GM12891 (cell line): ENCODE data around the gene RAB11FIP2.

Source experiments
- DNase-seq: peaks from one replicate; pipeline ENCODE4 v3.0.0; 2011; ENCODE audit warnings: low spot score; ENCODE audit not compliant: insufficient read length
- FAIRE-seq: peaks from 2 replicates; lab custom pipeline; 2011; peaks lifted over from hg19 to GRCh38; lab: Jason Lieb, UNC
- PAX5 ChIP-seq: IDR thresholded peaks from 2 replicates; pipeline ENCODE4 v1.6.1; 2011; ENCODE audit warnings: low read length, moderate library complexity, mild to moderate bottlenecking; ENCODE audit not compliant: insufficient read depth, severe bottlenecking
- POLR2A ChIP-seq: IDR thresholded peaks from 2 replicates; pipeline ENCODE4 v1.6.1; 2011; ENCODE audit warnings: low read depth, low read length, control low read depth
- POLR2AphosphoS5 ChIP-seq: IDR thresholded peaks from 2 replicates; pipeline ENCODE4 v1.6.1; 2011; ENCODE audit warnings: low read depth, low read length, control low read depth
- POU2F2 ChIP-seq: IDR thresholded peaks from 2 replicates; pipeline ENCODE4 v1.6.1; 2011; ENCODE audit warnings: low read depth, mild to moderate bottlenecking, control low read depth, low read length, moderate library complexity
- SPI1 ChIP-seq: IDR thresholded peaks from 2 replicates; pipeline ENCODE4 v1.6.1; 2011; ENCODE audit warnings: low read depth, low read length, control low read depth
- TAF1 ChIP-seq: IDR thresholded peaks from 2 replicates; pipeline ENCODE4 v1.6.1; 2011; ENCODE audit warnings: low read depth, low read length, control low read depth

Gene RAB11FIP2

DNA sequence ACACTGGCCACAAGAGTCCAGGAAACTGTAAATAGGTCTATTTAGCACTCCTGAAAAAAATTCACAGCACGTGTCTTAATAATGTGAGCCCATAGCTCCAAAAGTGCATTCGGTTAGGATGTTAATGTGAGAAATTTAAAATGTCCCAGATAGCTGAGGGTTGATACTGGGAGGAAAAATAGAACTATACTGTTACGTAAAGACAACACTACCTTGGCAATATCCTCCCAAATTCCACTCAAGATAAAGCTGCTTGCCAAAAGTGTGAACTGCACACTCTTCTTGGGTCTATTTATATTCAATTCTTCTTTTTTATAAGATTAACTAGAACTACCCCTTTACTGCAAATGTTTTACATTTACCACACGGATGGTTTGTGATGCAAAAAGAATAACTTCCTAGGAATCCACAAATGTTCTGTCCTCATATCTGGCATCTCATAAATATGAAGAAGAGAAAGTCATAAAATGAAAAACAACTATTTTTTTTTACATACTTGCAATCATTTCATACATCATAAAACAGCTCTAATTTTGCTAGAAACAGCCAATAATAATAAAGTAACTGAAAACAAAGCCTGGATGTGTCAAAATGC lies 10.4 kb downstream of the RAB11FIP2 start:
- DNase-seq (no peak), FAIRE-seq (no peak)
- no peak for TF ChIP-seq SPI1
- no peak for TF ChIP-seq POU2F2
- no peak for TF ChIP-seq TAF1
- no peak for TF ChIP-seq POLR2AphosphoS5
- TF ChIP-seq PAX5 = no peak
- no peak for TF ChIP-seq POLR2A

DNA sequence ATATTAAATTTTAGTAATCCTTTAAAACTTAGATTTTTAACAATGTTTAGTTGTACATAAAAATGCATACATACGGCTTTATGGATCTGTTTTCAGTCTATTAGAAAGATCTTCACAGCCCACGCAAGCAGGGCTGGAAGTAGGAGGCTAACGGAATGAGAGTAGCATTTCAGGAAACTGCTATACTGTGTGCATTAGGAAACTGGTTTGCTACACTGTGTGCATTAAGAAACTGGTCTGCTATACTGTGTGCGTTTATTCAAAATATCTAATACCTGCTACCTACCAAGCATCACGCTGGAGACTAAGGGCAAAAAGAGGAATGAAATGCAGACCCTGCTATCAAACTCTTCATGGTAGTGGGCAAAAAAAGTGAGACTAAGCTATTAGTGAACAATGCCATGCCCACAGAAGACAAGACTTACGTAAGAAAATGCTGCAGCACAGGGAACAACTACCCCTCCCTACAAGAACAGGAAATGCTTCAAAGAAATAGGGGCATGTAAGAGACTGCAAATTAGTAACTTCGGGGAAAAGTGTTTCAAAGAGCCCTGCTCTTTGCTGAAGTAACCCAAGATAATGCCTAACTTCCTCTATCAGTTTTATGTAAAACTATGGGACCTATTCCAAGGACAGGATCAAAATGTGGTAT lies 11.3 kb downstream of the RAB11FIP2 start:
- TF ChIP-seq TAF1 (no peak), PAX5 (no peak), SPI1 (no peak), POLR2A (no peak)
- DNase-seq (no peak), FAIRE-seq (no peak)

DNA sequence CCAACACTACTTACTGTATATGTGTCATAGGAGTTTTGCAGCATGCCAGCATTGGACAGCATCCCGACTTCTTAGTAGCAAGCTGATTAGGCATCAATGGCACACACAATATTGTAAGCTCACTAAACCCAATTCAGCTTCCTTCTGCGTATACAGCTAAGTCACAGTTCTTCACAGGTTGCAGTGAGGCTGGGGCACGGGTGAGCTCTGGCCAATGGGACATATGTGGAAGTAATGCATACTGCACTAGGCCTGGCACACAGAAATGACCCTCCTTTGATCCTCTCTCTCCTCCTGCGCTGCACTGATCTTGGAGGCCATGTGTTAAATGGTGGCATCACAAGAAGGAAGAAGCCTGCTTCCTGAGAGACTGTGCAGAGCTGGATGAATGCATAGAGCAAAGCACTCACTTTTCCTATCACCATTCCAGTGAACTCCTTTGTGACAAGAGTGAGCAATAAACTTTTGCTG lies 11.9 kb downstream of the RAB11FIP2 start:
- DNase-seq (no peak), FAIRE-seq (no peak)
- no peak for TF ChIP-seq TAF1
- TF ChIP-seq POLR2A = no peak
- TF ChIP-seq SPI1 = no peak
- no peak for TF ChIP-seq PAX5
- no peak for TF ChIP-seq POU2F2
- no peak for TF ChIP-seq POLR2AphosphoS5

DNA sequence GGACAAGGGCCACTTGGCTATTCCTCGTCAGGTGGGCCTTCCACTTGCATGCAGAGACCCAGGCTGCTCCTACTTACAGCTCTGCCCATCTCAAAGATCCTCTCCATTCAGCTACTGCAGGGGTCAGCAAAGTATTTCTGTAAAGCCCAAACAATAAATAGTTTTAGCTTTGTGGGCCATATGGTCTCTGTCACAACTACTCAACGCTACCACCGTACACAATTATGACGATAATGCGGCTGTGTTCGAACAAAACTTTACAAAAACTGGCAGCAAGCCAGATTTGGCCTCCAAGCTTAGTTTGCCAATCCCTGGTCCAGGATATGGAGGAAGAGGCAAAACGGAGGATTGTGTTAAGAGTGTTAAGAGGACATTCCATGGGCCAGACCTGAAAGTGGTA lies 12.8 kb downstream of the RAB11FIP2 start:
- no peak for FAIRE-seq
- TF ChIP-seq SPI1 (no peak), POU2F2 (no peak), POLR2A (no peak), TAF1 (no peak), POLR2AphosphoS5 (no peak), PAX5 (no peak)
- no peak for DNase-seq

DNA sequence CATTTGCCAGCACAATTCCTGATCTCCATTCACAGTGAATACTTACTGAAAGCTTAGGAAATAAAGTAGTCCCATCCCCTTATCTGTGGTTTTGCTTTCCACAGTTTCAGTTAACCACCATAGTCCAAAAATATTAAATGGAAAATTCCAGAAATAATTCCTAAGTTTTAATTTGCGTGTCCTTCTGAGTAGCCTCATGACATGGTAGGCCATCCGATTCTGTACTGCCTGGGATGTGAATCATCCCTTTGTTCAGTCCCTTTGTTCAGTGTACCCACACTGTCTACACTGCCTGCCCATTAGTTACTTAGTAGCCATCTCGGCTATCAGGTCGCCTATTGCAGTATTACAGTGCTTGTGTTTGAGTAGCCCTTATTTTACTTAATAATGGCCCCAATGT lies 14.2 kb downstream of the RAB11FIP2 start:
- no peak for DNase-seq
- no peak for FAIRE-seq
- TF ChIP-seq POU2F2 = no peak
- TF ChIP-seq POLR2A = no peak
- no peak for TF ChIP-seq POLR2AphosphoS5
- TF ChIP-seq PAX5 = no peak
- no peak for TF ChIP-seq SPI1
- TF ChIP-seq TAF1 = no peak

DNA sequence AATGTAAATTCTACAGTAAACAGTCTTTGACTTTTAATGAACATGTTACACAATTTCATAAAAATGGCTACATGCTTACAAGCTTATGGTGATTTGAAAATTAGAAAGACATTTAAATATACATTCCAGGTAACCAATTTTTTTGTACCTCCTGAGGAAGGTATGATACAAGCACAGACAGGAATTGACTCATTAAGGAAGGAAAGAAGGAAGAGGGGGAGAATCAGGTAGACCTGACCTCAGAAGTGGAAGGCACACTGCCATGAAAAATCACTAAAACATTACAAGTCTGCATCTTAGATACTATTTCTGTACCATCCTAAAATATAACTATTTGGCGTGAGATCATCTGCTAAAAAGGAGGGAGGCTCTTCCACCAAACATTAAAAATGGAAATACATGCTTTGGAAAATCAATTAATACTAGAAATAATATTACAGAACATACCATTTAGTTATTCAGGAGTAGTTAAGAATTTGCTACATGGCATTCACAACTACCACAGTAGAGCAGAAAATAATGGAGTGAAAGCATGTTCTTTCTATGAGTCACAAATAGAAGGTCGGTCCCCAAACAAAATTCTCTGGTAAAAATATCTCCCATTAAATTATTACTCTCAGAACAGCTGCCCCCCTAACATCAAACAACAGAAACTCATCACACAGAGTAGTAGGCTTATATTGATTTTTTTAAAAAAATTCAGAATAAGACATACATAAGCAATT lies 15.2 kb downstream of the RAB11FIP2 start:
- FAIRE-seq = no peak
- TF ChIP-seq PAX5 = no peak
- TF ChIP-seq TAF1 = no peak
- no peak for TF ChIP-seq POLR2AphosphoS5
- no peak for DNase-seq

DNA sequence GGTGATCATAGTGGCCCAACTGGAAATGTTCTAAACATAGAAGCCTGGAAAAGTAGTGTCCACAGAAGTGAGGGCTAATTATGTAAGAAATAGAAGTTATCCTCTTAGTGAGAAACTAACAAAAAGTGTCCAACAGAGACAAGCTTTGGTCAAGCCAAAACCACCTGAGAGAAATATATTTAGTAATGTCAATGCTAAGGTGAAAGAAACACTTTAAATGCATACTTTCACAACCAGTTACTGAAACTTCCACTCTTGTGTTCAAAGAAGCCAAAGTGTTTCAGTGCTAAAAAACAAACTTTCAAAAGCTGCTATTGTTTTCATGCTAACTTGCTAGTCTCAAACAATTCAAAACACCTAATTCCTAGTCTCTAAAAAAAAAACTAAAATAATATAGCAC lies 18.1 kb downstream of the RAB11FIP2 start:
- DNase-seq (no peak), FAIRE-seq (peak; percentile 76)
- TF ChIP-seq POLR2A (no peak), POLR2AphosphoS5 (no peak), POU2F2 (no peak), SPI1 (no peak)

DNA sequence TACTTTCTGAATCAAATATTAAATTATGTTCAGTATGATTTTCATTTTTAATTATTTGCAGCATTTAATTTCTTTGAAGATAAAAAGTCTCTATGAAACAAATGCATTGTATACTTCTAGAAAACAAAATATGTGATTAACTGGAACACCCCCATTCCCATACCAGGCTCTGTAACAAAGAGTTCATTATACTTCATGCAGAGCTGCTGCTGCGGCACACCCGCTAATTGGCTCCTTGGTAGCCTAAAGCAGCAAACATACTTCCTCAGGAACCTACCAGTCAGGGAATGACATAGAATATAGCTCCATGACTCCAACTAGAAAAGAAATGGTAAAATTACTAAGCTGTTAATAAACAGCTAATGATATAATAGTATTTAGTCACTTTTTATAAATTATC lies 19.3 kb downstream of the RAB11FIP2 start:
- DNase-seq (no peak), FAIRE-seq (no peak)
- TF ChIP-seq POLR2A = no peak

DNA sequence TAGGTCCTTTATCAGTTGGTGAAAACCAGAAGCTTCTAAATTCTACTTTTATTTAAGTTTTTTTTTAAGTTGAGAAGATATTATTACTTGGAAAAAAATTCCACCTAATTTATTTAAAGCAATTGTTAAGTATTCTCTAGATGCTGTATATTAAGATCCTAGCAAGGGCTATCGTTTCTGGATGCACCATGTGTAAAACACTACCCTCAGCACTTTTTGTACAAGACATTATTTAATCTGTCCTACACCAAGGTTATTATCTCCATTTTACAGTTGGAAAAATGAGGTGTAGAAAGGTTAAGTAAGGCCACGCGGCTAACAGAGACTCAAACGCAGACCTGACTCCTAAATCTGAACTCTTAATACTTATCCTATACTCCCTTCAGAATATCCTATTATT lies 19.8 kb downstream of the RAB11FIP2 start:
- no peak for FAIRE-seq
- no peak for DNase-seq
- TF ChIP-seq PAX5 (no peak), POU2F2 (no peak), TAF1 (no peak), POLR2A (no peak), SPI1 (no peak), POLR2AphosphoS5 (no peak)

DNA sequence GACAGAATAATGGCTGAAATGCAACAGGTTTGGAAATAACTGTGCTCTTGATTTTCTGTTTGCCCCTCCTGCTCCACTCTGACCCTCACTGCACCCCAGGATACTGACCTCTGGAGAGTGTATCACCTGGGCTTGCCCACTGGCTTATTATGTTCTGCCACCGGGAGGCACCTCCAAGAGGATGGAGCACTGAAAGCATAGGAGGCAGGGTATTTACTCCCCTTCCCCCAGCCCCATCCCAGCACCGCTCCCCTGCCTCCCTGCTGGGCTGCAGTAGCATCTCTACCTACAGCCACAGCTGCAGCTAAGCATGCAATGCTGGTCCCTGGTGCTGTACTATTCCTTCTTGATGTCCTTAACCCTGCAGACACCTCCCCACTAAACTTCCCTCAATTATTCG lies 26.4 kb downstream of the RAB11FIP2 start:
- no peak for DNase-seq
- FAIRE-seq = no peak
- TF ChIP-seq POLR2A (no peak), TAF1 (no peak), POU2F2 (no peak), SPI1 (no peak), POLR2AphosphoS5 (no peak), PAX5 (no peak)
